ENCODE data around the gene BTBD2.

BTBD2 gene

DNA sequence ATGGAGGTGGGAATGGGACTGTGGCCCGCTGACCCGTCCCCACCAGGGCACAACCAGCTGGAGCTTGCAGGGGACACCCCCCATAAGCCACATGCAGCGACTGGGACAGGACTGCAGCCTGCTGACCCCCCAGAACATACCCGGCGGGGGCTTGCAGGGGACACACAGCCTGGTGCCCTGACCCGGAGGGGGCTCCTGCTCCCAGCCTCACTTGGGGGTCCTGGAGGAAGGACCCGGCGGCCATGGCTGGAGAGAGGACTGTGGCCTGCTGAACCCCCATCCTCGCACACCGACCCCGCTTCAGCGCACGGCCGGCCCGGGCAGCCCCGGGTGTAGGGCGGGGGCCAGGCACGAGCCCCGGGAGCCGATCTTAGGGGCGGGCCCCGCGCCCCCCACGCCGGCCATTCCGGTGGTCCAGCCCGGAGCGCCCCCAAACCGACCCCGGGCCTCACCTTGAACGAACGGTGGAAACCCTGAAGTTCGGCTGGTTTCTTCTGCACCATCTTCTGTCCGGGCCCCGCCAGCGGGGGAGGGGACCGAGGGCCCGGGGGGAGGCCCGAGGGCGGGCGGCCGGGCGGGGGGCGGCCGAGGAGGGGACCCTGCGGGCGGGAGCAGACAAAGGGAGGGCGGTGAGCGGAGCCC lies 35.0 kb upstream of the BTBD2 start:
- no peak for DNase-seq

DNA sequence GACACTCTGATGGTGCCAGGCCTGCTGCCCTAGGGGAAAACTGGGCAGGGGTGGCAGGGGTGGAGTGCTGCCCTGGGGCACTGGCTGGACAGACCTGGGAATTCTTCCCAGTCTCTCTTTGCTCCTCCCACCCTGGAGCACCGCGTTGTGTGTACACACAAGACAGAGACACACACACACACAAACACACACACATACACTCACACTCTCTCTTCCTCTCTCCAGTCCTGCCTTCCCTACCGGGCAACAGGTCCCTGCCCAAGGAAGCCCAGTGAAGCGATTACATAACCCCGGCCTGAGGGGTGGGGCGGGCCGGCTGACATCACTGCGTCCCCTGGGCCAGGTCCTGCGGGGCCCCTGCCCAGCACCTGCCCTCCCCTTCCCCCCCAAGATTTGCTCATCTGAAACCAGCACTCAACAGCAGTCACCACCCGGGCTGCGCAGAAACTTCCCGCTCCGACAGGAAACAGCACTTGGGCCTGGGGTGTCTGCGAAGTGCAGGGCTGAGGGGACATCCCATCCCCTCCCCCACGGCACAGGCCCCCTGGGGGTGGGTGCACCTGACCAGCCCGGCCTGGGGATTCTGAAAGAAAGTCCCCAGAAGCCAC lies 34.3 kb upstream of the BTBD2 start:
- DNase-seq = peak; percentile 18

GRCh38 chr19:2048959-2049740 lies 33.6 kb upstream of the BTBD2 start:
- no peak for DNase-seq

DNA sequence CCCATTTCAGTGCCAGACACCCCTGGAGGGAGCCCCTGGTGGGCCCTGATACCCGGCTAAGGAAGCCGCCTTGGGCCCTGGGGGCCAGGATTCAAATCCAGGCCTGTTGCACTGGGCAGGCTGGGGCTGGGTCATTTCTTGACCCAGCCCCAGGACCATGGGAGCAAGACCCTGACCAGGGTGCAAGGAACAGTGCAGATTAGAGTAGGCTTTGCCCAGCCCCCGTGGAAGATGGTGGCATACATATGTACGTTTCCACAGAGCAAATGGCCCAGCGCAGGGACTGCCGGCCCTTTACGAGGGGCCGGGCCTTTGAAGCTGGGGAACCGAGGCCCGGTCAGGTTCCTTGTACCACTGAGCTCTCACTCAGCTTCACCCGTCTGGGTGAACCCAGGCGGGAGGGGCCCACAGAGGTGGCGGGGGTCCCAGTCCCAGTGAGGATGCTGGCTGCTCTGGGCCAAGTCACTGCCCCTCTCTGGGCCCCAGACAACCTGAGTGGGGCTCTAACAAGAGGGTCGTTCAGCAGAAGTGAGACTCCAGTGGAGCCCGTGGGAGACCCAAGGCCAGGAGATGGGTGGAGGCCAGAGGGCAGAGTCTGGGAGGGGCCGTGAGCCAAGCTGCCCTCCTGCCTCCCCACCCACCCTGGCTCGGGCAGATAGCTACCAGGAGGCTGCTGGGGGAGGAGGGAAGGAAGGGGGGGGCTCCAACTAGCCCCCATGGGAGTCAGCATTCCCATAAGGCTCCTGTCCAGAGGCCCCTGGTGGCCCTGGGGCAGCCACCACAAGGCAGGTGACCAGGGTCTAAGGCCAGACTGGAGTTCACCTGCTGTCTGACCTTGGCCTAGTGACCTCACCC lies 32.8 kb upstream of the BTBD2 start:
- DNase-seq = no peak

GRCh38 chr19:2047449-2048103 lies 32.1 kb upstream of the BTBD2 start:
- DNase-seq = no peak

- no peak for DNase-seq
Observed at GRCh38 chr19:2047076-2047448, 31.5 kb upstream of the BTBD2 start.

GRCh38 chr19:2046046-2046907 lies 30.8 kb upstream of the BTBD2 start:
- no peak for DNase-seq

DNA sequence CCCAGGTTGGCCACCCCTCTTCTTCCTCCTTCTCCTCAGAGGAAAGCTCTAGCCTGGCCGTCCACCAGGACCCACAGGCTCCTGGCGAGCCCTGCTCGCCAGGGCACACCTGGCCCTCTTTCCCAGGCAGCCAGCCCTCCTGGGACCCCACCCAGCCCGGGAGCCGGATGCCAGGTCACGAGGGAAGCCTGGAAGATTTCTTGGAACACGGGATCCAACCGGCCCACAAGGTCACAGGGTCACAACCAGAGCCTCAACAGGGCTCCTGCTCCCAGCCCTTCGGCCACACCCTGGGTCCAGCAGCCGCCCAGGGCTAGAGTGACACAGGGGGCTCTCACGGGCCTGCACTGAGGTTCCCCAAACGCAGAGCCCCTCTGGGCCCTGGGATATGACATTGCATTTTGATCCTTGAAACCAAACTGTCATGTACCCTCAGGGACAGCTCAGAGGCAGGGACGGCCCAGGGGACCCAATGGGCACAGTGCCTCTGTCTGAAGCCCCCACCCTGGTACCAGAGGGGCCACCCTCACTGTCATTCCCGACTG lies 30.1 kb upstream of the BTBD2 start:
- no peak for DNase-seq

DNA sequence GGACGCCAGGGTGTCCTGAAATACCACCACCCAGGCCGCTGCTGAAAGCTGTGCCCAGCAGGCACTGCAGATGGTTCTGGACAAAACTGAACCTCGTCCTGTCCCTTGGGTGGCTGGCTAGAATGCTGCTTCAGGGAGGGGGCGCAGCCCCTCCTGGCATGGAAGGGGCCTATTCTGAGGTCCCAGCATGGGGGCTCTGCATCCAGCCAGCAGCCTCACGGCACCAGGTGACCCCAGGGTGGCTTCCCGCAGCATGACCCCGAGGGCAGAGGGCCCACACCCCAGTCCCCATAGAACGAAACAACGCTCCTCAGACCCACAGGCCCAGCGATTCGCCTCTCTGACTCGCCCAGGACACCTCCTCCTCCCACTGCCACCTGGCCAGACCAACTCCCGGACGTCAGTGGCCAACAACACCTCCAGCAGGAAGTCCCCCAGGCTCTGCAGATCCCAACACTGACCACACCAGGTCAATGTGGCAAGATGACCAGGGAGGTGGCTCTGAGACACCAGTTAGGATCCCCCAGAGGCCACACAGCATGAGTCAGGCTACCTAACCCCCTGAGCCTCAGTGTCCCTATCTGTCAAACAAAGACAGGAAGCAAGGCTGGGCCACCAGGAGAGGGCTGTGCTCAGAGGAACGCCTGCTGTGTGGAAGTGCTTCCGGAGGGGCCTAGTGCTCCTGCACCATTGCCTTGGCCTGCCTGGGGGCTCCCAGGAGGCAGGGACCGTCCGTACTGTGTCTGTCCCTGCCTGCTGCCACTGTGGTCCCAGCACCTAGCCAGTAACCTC lies 29.4 kb upstream of the BTBD2 start:
- DNase-seq = no peak

DNA sequence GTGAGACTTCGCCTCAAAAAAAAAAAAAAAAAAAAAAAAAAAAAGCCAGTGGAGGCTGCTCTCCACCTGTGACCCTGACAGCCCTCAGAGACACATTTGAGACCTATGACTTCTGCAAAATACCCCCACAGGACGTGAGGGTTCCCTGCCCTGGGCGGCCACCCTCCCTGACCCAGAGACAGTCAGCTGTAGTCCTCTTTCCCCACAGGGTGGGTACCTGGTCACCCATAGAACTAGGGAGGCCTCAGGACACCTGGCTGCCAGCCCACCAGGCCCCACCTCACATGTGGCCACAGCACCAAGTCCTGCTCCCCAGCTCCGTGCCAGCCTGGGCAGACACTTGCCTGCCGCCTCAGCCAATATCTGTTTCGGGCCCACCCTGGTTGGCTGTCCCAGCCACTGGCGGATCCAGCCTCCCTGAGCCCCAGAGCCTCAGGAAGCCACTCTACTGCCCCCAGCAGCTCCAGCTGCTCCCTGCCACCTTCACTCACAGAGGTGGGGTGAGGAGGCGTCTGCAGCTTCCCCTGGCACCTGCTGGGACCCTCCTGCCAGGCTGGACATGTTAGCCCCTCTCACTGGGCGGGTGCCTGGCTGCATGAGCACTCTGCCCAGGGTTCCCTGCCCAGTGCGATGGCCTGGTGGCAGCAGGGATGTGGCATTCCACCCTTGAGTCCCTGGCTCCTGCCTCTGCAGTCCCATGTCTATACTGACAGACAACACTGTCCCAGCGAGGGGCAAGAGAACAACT lies 28.6 kb upstream of the BTBD2 start:
- DNase-seq = no peak

- DNase-seq = no peak
Observed at GRCh38 chr19:2043251-2043641, 27.7 kb upstream of the BTBD2 start.

DNA sequence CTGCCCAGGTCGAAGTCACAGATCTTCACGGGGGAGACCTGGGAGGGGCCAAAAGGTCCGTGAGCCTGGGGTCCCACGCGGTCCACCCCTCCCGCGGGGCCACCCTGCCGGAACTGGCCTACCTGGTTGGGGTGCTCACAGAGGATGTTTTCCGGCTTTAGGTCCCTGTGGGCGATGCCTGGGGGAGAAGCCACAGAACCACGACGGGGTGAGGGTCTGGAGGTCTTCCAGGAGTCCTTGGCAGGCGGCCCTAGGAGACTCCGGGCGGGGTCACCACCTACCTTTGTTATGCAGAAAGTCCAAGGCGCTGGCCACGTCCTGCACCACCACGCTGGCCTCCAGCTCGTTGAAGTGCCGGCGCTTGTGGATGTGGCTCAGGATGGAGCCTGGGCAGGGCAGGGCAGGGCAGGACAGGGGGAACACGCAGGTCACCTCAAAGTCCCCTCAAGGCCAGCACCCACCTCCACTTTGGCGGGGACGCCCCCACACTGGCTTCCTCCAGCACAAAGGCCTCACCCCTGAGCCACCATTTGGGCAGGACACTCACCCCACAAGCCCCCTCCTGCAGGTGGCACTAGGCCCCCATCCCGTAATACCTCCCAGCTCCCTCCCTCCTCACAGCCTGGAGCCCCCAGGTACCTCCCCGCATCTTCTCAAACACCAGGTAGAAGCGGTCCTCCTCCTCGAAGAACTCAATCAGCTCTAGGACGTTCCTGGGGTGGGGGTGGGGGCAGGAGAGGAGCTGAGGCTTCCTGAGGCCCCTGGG lies 27.2 kb upstream of the BTBD2 start:
- DNase-seq = no peak

- peak; percentile 61 for DNase-seq
Observed at GRCh38 chr19:2041683-2042484, 26.4 kb upstream of the BTBD2 start.

- DNase-seq = no peak
Observed at GRCh38 chr19:2041433-2041682, 25.8 kb upstream of the BTBD2 start.

GRCh38 chr19:2040647-2041432 lies 25.3 kb upstream of the BTBD2 start:
- no peak for DNase-seq

DNA sequence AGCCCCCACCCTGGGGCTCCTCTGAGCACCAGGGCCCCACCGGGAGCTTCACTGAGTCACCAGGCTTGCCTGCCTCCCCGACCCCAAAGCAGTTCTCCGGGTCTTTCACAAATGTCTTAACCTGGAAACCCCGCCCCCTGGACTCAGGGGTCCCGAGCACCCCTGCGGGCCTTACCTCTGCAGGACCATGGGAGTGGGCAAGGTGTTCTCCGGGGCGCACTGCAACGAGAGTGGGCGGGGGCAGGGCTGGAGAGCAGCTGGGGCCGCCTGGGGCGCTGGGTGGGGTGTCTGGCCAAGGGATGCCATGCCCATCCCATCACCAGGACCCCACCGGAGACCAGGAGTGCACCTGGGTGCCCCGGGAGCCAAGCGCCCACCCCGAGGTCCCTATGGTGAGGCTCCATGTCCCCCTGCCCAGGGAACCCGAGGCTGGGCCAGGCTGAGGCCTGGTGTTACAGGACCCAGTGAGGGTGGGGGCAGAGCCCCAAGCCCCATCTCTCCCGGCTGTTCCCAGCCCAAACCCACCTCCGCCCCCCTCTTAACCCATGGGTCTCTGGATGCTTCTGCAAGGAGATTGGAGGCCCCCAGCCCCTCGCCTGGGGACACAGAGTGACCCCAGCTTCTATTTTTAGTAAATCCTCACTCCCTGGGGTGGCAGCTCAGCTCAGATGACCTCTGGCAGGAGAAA lies 24.6 kb upstream of the BTBD2 start:
- DNase-seq = no peak
